NCI-H748 (cell line): Measurements from ENCODE around the gene KIF1A.
"Not testable (repeated sequence)": the region's sequence is repeated elsewhere in the genome, so short reads cannot be mapped to it uniquely, and the experiment has no call there.

Source experiments
- DNase-seq: peaks from one replicate; lab custom pipeline; 2025; ENCODE audit not compliant: unreplicated experiment; lab: John Stamatoyannopoulos, UW

Gene KIF1A

GRCh38 chr2:240787521-240788472, 32.2 kb downstream of the KIF1A start:
- no peak for DNase-seq

GRCh38 chr2:240786871-240787311, 33.1 kb downstream of the KIF1A start:
- no peak for DNase-seq

- DNase-seq: no peak
These were observed 33.6 kb downstream of the KIF1A start for GRCh38 chr2:240786355-240786841.

GRCh38 chr2:240785424-240786335, 34.3 kb downstream of the KIF1A start:
- DNase-seq: no peak

GRCh38 chr2:240784629-240785423, 35.2 kb downstream of the KIF1A start:
- no peak for DNase-seq

GRCh38 chr2:240783819-240784621, 36.0 kb downstream of the KIF1A start:
- DNase-seq: no peak

GRCh38 chr2:240782886-240783818, 36.9 kb downstream of the KIF1A start:
- no peak for DNase-seq

- DNase-seq: no peak
These were observed 37.7 kb downstream of the KIF1A start for GRCh38 chr2:240782221-240782885.

- no peak for DNase-seq
These were observed 38.4 kb downstream of the KIF1A start for GRCh38 chr2:240781471-240782220.

GRCh38 chr2:240780023-240780700, 39.9 kb downstream of the KIF1A start:
- no peak for DNase-seq

GRCh38 chr2:240779250-240779832, 40.7 kb downstream of the KIF1A start:
- not testable (repeated sequence) for DNase-seq

GRCh38 chr2:240778426-240778825, 41.6 kb downstream of the KIF1A start:
- no peak for DNase-seq

GRCh38 chr2:240777456-240778212, 42.4 kb downstream of the KIF1A start:
- no peak for DNase-seq

- DNase-seq: no peak
These were observed 44.1 kb downstream of the KIF1A start for GRCh38 chr2:240775905-240776304.

GRCh38 chr2:240774856-240775255, 45.2 kb downstream of the KIF1A start:
- no peak for DNase-seq

- no peak for DNase-seq
These were observed 50.9 kb downstream of the KIF1A start for GRCh38 chr2:240769096-240769495.
